NCI-H526 (cell line): ENCODE measurements around the gene NTHL1.
A peak's percentile ranks its signal among the peaks of the same experiment; 100 is the strongest.

Experiments
- DNase-seq, 2 experiments: peaks; one replicate each; lab custom pipeline; 2025; lab: John Stamatoyannopoulos, UW

The NTHL1 gene

GRCh38 chr16:2083876-2084780, 36.5 kb upstream of the NTHL1 start:
- no peak for DNase-seq

- no peak for DNase-seq
Observed at GRCh38 chr16:2083409-2083808, 35.8 kb upstream of the NTHL1 start.

- DNase-seq = no peak
Observed at GRCh38 chr16:2082983-2083364, 35.3 kb upstream of the NTHL1 start.

- DNase-seq = peak in 1 of 2 experiments; percentile 42
Observed at GRCh38 chr16:2082171-2082982, 34.7 kb upstream of the NTHL1 start.

GRCh38 chr16:2081201-2082084, 33.8 kb upstream of the NTHL1 start:
- DNase-seq = no peak

GRCh38 chr16:2079991-2080390, 32.4 kb upstream of the NTHL1 start:
- DNase-seq = no peak

- no peak for DNase-seq
Observed at GRCh38 chr16:2079311-2079800, 31.7 kb upstream of the NTHL1 start.

GRCh38 chr16:2078691-2079090, 31.1 kb upstream of the NTHL1 start:
- DNase-seq = no peak

- DNase-seq = no peak
Observed at GRCh38 chr16:2078096-2078495, 30.5 kb upstream of the NTHL1 start.

- DNase-seq = no peak
Observed at GRCh38 chr16:2077696-2078095, 30.1 kb upstream of the NTHL1 start.

- no peak for DNase-seq
Observed at GRCh38 chr16:2077016-2077415, 29.4 kb upstream of the NTHL1 start.

- DNase-seq = no peak
Observed at GRCh38 chr16:2076072-2076865, 28.6 kb upstream of the NTHL1 start.

- DNase-seq = no peak
Observed at GRCh38 chr16:2075631-2076030, 28.0 kb upstream of the NTHL1 start.

- no peak for DNase-seq
Observed at GRCh38 chr16:2074071-2074470, 26.4 kb upstream of the NTHL1 start.

- no peak for DNase-seq
Observed at GRCh38 chr16:2072926-2073325, 25.3 kb upstream of the NTHL1 start.

GRCh38 chr16:2071454-2072202, 24.0 kb upstream of the NTHL1 start:
- DNase-seq = no peak

GRCh38 chr16:2070576-2071453, 23.2 kb upstream of the NTHL1 start:
- DNase-seq = no peak

- no peak for DNase-seq
Observed at GRCh38 chr16:2066139-2066538, 18.5 kb upstream of the NTHL1 start.

- no peak for DNase-seq
Observed at GRCh38 chr16:2064368-2064945, 16.8 kb upstream of the NTHL1 start.
